Peyer's patch (tissue), 4 donors: ENCODE results near the gene HELZ.

Experiments used
- POLR2A ChIP-seq, 2 donors: fragments of 450-650 bp; IDR thresholded peaks; one replicate each; pipeline ENCODE4 v1.5.1; 2017; ENCODE audit warnings: antibody characterized with exemption in 2 of 2, mild to moderate bottlenecking in 2 of 2, moderate library complexity in 2 of 2
- TF ChIP-seq, protein P1 (sequence below), 6 experiments: fragments of 450-650 bp in 4 of 6; fragments of 200-600 bp in 2 of 6; sonication (generic) in 1 of 6; IDR thresholded peaks; one replicate each; pipeline ENCODE4 v1.5.1; 2017 to 2019; ENCODE audit warnings: antibody characterized with exemption in 6 of 6, mild to moderate bottlenecking in 3 of 6, moderate library complexity in 1 of 6

DNA sequence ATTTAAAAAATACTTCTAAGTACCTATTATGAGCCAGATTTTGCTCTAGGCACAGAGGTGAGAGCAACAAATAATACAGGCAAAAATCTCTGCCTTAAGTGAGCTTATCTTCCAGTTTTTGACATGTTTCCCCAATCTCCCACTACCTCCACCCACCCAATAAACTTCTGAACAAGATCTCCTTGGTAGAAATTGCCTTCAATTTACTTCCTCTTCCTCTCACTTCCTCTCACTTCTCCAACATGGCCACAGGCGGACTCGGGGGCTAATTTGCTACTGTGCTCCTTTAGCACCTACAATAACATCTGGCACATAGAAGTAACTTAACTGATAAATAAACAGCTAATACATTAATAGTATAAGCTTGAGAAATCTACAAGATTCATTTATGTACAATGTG is 118.0 kb downstream of the HELZ start:
- TF ChIP-seq, protein P1, sequence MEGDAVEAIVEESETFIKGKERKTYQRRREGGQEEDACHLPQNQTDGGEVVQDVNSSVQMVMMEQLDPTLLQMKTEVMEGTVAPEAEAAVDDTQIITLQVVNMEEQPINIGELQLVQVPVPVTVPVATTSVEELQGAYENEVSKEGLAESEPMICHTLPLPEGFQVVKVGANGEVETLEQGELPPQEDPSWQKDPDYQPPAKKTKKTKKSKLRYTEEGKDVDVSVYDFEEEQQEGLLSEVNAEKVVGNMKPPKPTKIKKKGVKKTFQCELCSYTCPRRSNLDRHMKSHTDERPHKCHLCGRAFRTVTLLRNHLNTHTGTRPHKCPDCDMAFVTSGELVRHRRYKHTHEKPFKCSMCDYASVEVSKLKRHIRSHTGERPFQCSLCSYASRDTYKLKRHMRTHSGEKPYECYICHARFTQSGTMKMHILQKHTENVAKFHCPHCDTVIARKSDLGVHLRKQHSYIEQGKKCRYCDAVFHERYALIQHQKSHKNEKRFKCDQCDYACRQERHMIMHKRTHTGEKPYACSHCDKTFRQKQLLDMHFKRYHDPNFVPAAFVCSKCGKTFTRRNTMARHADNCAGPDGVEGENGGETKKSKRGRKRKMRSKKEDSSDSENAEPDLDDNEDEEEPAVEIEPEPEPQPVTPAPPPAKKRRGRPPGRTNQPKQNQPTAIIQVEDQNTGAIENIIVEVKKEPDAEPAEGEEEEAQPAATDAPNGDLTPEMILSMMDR (IDR thresholded peaks at IDR 0.05) = no peak
- TF ChIP-seq POLR2A (IDR thresholded peaks at IDR 0.05) = no peak
